ENCODE measurements around the gene SOBP.

DNA sequence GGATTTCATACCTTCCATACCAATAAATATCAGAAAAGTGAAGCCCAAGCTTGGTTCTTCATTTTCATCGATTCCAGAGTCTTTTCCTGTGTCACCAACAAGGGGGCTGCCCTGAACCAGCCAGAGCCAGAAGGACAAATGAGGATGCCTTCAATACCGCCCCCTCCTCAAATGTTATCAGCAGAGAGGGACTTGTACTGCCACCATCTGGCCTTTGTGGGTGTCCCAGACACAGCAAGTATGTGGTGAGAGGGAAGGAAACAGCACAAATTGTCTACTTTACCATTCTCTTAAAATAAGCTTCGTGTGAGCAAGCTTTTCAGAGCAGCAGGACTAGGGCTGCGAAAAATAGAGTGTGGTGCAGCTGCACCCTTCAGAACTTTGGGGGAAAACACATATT, 165.3 kb downstream of the SOBP start:
- TF ChIP-seq, protein P1, sequence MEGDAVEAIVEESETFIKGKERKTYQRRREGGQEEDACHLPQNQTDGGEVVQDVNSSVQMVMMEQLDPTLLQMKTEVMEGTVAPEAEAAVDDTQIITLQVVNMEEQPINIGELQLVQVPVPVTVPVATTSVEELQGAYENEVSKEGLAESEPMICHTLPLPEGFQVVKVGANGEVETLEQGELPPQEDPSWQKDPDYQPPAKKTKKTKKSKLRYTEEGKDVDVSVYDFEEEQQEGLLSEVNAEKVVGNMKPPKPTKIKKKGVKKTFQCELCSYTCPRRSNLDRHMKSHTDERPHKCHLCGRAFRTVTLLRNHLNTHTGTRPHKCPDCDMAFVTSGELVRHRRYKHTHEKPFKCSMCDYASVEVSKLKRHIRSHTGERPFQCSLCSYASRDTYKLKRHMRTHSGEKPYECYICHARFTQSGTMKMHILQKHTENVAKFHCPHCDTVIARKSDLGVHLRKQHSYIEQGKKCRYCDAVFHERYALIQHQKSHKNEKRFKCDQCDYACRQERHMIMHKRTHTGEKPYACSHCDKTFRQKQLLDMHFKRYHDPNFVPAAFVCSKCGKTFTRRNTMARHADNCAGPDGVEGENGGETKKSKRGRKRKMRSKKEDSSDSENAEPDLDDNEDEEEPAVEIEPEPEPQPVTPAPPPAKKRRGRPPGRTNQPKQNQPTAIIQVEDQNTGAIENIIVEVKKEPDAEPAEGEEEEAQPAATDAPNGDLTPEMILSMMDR (IDR thresholded peaks at IDR 0.05): no peak; the same call in 1 of the 2 replicates
- TF ChIP-seq SMAD4 (CRISPR knock-in tag; IDR thresholded peaks at IDR 0.05): no peak
- TF ChIP-seq, protein P2, sequence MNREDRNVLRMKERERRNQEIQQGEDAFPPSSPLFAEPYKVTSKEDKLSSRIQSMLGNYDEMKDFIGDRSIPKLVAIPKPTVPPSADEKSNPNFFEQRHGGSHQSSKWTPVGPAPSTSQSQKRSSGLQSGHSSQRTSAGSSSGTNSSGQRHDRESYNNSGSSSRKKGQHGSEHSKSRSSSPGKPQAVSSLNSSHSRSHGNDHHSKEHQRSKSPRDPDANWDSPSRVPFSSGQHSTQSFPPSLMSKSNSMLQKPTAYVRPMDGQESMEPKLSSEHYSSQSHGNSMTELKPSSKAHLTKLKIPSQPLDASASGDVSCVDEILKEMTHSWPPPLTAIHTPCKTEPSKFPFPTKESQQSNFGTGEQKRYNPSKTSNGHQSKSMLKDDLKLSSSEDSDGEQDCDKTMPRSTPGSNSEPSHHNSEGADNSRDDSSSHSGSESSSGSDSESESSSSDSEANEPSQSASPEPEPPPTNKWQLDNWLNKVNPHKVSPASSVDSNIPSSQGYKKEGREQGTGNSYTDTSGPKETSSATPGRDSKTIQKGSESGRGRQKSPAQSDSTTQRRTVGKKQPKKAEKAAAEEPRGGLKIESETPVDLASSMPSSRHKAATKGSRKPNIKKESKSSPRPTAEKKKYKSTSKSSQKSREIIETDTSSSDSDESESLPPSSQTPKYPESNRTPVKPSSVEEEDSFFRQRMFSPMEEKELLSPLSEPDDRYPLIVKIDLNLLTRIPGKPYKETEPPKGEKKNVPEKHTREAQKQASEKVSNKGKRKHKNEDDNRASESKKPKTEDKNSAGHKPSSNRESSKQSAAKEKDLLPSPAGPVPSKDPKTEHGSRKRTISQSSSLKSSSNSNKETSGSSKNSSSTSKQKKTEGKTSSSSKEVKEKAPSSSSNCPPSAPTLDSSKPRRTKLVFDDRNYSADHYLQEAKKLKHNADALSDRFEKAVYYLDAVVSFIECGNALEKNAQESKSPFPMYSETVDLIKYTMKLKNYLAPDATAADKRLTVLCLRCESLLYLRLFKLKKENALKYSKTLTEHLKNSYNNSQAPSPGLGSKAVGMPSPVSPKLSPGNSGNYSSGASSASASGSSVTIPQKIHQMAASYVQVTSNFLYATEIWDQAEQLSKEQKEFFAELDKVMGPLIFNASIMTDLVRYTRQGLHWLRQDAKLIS (CRISPR knock-in tag; IDR thresholded peaks at IDR 0.05; ENCODE audit: borderline replicate concordance): no peak
- TF ChIP-seq, protein P3, sequence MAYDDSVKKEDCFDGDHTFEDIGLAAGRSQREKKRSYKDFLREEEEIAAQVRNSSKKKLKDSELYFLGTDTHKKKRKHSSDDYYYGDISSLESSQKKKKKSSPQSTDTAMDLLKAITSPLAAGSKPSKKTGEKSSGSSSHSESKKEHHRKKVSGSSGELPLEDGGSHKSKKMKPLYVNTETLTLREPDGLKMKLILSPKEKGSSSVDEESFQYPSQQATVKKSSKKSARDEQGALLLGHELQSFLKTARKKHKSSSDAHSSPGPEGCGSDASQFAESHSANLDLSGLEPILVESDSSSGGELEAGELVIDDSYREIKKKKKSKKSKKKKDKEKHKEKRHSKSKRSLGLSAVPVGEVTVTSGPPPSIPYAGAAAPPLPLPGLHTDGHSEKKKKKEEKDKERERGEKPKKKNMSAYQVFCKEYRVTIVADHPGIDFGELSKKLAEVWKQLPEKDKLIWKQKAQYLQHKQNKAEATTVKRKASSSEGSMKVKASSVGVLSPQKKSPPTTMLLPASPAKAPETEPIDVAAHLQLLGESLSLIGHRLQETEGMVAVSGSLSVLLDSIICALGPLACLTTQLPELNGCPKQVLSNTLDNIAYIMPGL (CRISPR knock-in tag; IDR thresholded peaks at IDR 0.05): no peak
- TF ChIP-seq, protein P4, sequence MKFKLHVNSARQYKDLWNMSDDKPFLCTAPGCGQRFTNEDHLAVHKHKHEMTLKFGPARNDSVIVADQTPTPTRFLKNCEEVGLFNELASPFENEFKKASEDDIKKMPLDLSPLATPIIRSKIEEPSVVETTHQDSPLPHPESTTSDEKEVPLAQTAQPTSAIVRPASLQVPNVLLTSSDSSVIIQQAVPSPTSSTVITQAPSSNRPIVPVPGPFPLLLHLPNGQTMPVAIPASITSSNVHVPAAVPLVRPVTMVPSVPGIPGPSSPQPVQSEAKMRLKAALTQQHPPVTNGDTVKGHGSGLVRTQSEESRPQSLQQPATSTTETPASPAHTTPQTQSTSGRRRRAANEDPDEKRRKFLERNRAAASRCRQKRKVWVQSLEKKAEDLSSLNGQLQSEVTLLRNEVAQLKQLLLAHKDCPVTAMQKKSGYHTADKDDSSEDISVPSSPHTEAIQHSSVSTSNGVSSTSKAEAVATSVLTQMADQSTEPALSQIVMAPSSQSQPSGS (CRISPR knock-in tag; IDR thresholded peaks at IDR 0.05; ENCODE audit: borderline replicate concordance, low read depth): no peak
- TF ChIP-seq, protein P5, sequence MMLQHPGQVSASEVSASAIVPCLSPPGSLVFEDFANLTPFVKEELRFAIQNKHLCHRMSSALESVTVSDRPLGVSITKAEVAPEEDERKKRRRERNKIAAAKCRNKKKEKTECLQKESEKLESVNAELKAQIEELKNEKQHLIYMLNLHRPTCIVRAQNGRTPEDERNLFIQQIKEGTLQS (CRISPR knock-in tag; conservative IDR thresholded peaks at IDR 0.05): no peak

All from WTC11 (cell line).